T1000 (cell line): ENCODE results near the gene TPD52L1.

ENCODE experiments used
- DNase-seq: peaks from one replicate; lab custom pipeline; 2025; ENCODE audit warnings: mixed read lengths; lab: John Stamatoyannopoulos, UW

The TPD52L1 gene

GRCh38 chr6:125307150-125307838 lies 153.7 kb downstream of the TPD52L1 start:
- DNase-seq, result no peak

GRCh38 chr6:125307964-125308615 lies 154.5 kb downstream of the TPD52L1 start:
- no peak for DNase-seq

GRCh38 chr6:125310994-125311649 lies 157.5 kb downstream of the TPD52L1 start:
- DNase-seq, result no peak

GRCh38 chr6:125312478-125312877 lies 158.9 kb downstream of the TPD52L1 start:
- no peak for DNase-seq

GRCh38 chr6:125312950-125313349 lies 159.4 kb downstream of the TPD52L1 start:
- DNase-seq, result no peak
